ENCODE results near the gene SLC25A6. TPM values are rescaled to one million over a fixed set of nuclear protein-coding genes. Genes with fewer than 3 reads are reported as not detected.

The SLC25A6 gene
- total and polyA plus RNA-seq, 2 of the 13 experiments (the other 11 are each of a cell fraction or from before 2014, with no cell fraction given) = 138 to 581 TPM

DNA sequence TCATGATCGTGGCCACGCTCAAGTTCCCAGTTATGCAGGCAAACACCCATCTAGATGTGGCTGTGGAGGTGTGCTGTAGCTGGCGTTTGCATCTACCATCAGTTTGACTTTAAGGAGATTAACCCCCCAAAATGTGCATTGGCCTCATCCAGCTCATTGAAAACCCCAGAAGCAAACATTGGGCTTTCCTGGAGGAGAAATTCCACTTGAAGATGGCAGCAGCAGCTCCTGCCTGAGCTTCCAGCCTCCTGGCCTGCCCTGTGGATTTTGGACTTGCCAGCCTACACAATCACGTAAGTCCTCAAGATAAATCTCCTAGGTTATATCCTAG lies 30.2 kb upstream of the SLC25A6 start:
- Histone ChIP-seq H3K36me3 (replicated peaks in 1 of 2; ENCODE audit: control insufficient read depth in 1 of 2, insufficient read depth in 2 of 2, low read length in 2 of 2) (peaks cover 4 to 5% of the 10 kb centered on the region in 2 experiments; a peak in 3 of 5 replicates), H3K27me3 (ENCODE audit: control insufficient read depth in 1 of 2, insufficient read depth in 2 of 2, low read length in 2 of 2) (no peaks in the 10 kb centered on the region), H3K4me2 (ENCODE audit: low read depth, low read length) (no peak overlapping the region), H3K9ac (ENCODE audit: insufficient read depth, low read depth, low read length) (no peak overlapping the region), H3K79me2 (ENCODE audit: insufficient read depth, low read length) (no peaks in the 10 kb centered on the region), H3K9me3 (ENCODE audit: low read length) (peaks cover 16% of the 10 kb centered on the region; the same call in 1 of the 2 replicates), H3K4me1 (ENCODE audit: insufficient read depth, low read length) (peaks cover 12% of the 10 kb centered on the region), H4K20me1 (ENCODE audit: insufficient read depth, low read length) (peaks cover under 1% of the 10 kb centered on the region; the same call in 1 of the 2 replicates), H2AFZ (ENCODE audit: low read length) (no peak overlapping the region), H3K4me3 (replicated peaks in 1 of 3; ENCODE audit: insufficient read depth in 1 of 3, low read depth in 2 of 3, low read length in 3 of 3) (no peak overlapping the region), H3K27ac (ENCODE audit: extremely low read length, insufficient read depth, low read length) (no peak overlapping the region)
- FAIRE-seq (no peak), DNase-seq (ENCODE audit: low spot score) (no peak), ATAC-seq (no peak)
- ChIA-PET POLR2A (no interaction called here), CTCF (ENCODE audit: low intra/inter-chr PET ratio, low total read pairs) (no interaction called here)
- in situ Hi-C loops (cut with HindIII; ENCODE audit: extremely low pct_ligation_motif_present, low pct_unique_long_range_greater_than_20kb) = no loop called here
- TF ChIP-seq ZNF382 (CRISPR knock-in tag; IDR thresholded peaks at IDR 0.05; ENCODE audit: borderline replicate concordance) (no peak), REPIN1 (CRISPR knock-in tag; IDR thresholded peaks at IDR 0.05; ENCODE audit: borderline replicate concordance, low read depth) (0 out of 2 replicates have a peak, but pooled peaks have one; percentile 25), POLR2G (IDR thresholded peaks at IDR 0.05; ENCODE audit: low read depth, low read length) (0 out of 2 replicates have a peak, but pooled peaks have one; percentile 4)
- TF ChIP-seq, protein P1, sequence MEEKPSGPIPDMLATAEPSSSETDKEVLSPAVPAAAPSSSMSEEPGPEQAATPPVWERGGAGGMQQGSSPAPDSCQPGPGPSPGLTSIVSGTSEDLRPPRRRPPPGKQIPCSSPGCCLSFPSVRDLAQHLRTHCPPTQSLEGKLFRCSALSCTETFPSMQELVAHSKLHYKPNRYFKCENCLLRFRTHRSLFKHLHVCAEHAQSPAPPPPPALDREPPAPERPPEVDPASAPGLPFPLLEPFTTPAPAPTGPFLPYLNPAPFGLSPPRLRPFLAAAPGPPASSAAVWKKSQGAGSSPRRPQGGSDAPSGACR (CRISPR knock-in tag; IDR thresholded peaks at IDR 0.05) = no peak
- intact Hi-C loops (cut with micrococcal nuclease; ENCODE audit: unreplicated experiment) = no loop called here
- no TSS peak for BruUV-seq (replicated peaks)
- 91% methylated on average over 4 of the region's 4 CpGs for WGBS (ENCODE audit: low lambda C conversion rate)

DNA sequence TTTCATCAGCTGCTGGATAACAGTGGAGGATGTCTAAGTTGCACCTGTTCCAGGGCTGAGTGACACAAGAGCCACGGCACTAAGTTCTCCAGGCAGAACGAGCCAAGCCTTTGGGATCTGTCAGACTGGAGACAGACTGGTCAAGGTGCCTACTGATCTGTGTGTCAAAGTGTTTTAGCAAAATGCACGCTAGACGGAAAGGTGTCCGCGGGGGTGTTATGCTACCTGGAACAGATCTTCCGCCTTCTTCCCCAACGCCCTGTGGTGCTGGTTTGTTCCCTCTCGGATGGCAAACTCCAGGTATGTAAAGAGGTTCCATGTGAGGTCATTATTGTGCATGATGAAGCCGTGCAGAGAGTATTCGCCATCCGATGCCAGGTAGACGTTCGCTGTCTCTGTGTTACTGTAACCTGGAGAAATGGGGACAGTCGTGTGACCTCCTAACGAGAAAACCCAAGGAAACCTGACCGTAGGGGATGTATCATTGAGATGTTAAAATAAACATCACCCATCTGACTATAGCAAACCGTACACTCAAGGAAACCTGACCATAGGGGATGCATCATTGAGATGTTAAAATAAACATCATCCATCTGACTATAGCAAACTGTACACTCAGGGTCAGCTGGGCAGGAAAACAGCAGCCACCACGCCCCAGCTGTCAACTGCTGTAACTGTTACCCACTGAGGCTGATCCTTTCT lies 29.7 kb upstream of the SLC25A6 start:
- FAIRE-seq (no peak), DNase-seq (ENCODE audit: low spot score) (no peak), ATAC-seq (peak; percentile 7; the same call in 2 of the 3 replicates)
- Histone ChIP-seq H3K4me1 (ENCODE audit: insufficient read depth, low read length) (peaks cover 12% of the 10 kb centered on the region), H4K20me1 (ENCODE audit: insufficient read depth, low read length) (peaks cover 3% of the 10 kb centered on the region; the same call in 1 of the 2 replicates), H3K27ac (ENCODE audit: extremely low read length, insufficient read depth, low read length) (no peak overlapping the region), H3K9ac (ENCODE audit: insufficient read depth, low read depth, low read length) (no peak overlapping the region), H3K36me3 (replicated peaks in 1 of 2; ENCODE audit: control insufficient read depth in 1 of 2, insufficient read depth in 2 of 2, low read length in 2 of 2) (peaks cover 7 to 9% of the 10 kb centered on the region in 2 experiments; a peak in 4 of 5 replicates), H3K79me2 (ENCODE audit: insufficient read depth, low read length) (no peaks in the 10 kb centered on the region), H2AFZ (ENCODE audit: low read length) (no peak overlapping the region), H3K27me3 (ENCODE audit: control insufficient read depth in 1 of 2, insufficient read depth in 2 of 2, low read length in 2 of 2) (no peaks in the 10 kb centered on the region), H3K4me2 (ENCODE audit: low read depth, low read length) (no peak overlapping the region), H3K9me3 (ENCODE audit: low read length) (peaks cover 16% of the 10 kb centered on the region; the same call in 1 of the 2 replicates), H3K4me3 (replicated peaks in 1 of 3; ENCODE audit: insufficient read depth in 1 of 3, low read depth in 2 of 3, low read length in 3 of 3) (no peak overlapping the region)
- intact Hi-C loops (cut with micrococcal nuclease; ENCODE audit: unreplicated experiment) (no loop called here), in situ Hi-C loops (cut with HindIII; ENCODE audit: extremely low pct_ligation_motif_present, low pct_unique_long_range_greater_than_20kb) (no loop called here)
- no TSS peak for BruUV-seq (replicated peaks)
- WGBS (ENCODE audit: low lambda C conversion rate) = over 99% methylated on average over 18 of the region's 19 CpGs
- ChIA-PET CTCF (ENCODE audit: low intra/inter-chr PET ratio, low total read pairs) (no interaction called here), POLR2A (no interaction called here)
- TF ChIP-seq ARID2 (CRISPR knock-in tag; IDR thresholded peaks at IDR 0.05; ENCODE audit: borderline replicate concordance) (no peak), KDM2A (CRISPR knock-in tag; IDR thresholded peaks at IDR 0.05; ENCODE audit: borderline replicate concordance, low read depth) (0 out of 2 replicates have a peak, but pooled peaks have one; percentile 16), NCOA2 (CRISPR knock-in tag; IDR thresholded peaks at IDR 0.05) (no peak), ZBTB38 (CRISPR knock-in tag; IDR thresholded peaks at IDR 0.05) (no peak), POGZ (CRISPR knock-in tag; IDR thresholded peaks at IDR 0.05) (no peak), ZNF557 (CRISPR knock-in tag; IDR thresholded peaks at IDR 0.05) (no peak)
- TF ChIP-seq, protein P2, sequence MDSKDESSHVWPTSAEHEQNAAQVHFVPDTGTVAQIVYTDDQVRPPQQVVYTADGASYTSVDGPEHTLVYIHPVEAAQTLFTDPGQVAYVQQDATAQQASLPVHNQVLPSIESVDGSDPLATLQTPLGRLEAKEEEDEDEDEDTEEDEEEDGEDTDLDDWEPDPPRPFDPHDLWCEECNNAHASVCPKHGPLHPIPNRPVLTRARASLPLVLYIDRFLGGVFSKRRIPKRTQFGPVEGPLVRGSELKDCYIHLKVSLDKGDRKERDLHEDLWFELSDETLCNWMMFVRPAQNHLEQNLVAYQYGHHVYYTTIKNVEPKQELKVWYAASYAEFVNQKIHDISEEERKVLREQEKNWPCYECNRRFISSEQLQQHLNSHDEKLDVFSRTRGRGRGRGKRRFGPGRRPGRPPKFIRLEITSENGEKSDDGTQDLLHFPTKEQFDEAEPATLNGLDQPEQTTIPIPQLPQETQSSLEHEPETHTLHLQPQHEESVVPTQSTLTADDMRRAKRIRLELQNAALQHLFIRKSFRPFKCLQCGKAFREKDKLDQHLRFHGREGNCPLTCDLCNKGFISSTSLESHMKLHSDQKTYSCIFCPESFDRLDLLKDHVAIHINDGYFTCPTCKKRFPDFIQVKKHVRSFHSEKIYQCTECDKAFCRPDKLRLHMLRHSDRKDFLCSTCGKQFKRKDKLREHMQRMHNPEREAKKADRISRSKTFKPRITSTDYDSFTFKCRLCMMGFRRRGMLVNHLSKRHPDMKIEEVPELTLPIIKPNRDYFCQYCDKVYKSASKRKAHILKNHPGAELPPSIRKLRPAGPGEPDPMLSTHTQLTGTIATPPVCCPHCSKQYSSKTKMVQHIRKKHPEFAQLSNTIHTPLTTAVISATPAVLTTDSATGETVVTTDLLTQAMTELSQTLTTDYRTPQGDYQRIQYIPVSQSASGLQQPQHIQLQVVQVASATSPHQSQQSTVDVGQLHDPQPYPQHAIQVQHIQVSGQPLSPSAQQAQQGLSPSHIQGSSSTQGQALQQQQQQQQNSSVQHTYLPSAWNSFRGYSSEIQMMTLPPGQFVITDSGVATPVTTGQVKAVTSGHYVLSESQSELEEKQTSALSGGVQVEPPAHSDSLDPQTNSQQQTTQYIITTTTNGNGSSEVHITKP (CRISPR knock-in tag; IDR thresholded peaks at IDR 0.05; ENCODE audit: low read depth) = no peak
- TF ChIP-seq, protein P3, sequence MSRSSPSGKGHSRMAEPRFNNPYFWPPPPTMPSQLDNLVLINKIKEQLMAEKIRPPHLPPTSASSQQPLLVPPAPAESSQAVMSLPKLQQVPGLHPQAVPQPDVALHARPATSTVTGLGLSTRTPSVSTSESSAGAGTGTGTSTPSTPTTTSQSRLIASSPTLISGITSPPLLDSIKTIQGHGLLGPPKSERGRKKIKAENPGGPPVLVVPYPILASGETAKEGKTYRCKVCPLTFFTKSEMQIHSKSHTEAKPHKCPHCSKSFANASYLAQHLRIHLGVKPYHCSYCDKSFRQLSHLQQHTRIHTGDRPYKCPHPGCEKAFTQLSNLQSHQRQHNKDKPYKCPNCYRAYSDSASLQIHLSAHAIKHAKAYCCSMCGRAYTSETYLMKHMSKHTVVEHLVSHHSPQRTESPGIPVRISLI (CRISPR knock-in tag; IDR thresholded peaks at IDR 0.05; ENCODE audit: borderline replicate concordance) = no peak
